ENCODE measurements around the gene YES1. TPM values are rescaled to one million over a fixed set of nuclear protein-coding genes. Genes with fewer than 3 reads are reported as not detected.
"Not testable (repeated sequence)": the region's sequence is repeated elsewhere in the genome, so short reads cannot be mapped to it uniquely, and the experiment has no call there.

YES1 gene
- total and polyA plus RNA-seq, 4 donors: 12.5 to 57.6 (median 21.9) TPM

- TF ChIP-seq REST (IDR thresholded peaks at IDR 0.05): no peak
- TF ChIP-seq FOXA1 (IDR thresholded peaks at IDR 0.05): no peak
- TF ChIP-seq FOXA2 (IDR thresholded peaks at IDR 0.05): no peak
- no peak for TF ChIP-seq YY1 (IDR thresholded peaks at IDR 0.05)
- TF ChIP-seq HNF4A (conservative IDR thresholded peaks at IDR 0.05): no peak
- TF ChIP-seq SP1 (IDR thresholded peaks at IDR 0.05): no peak
- TF ChIP-seq HNF4G (IDR thresholded peaks at IDR 0.05): no peak
These were observed 45.5 kb downstream of the YES1 start (continued) for GRCh38 chr18:766550-766860.

- no peak for DNase-seq (ENCODE audit: low spot score)
- Histone ChIP-seq H3K4me1 (ENCODE audit: control insufficient read depth in 4 of 4, insufficient read depth in 4 of 4, low read length in 3 of 4) (peaks cover 0 to 4% (median 3%) of the 10 kb centered on the region in 4 donors), H3K9ac (ENCODE audit: low read depth in 1 of 2, low read length in 2 of 2) (no peak overlapping the region), H3K9me3 (ENCODE audit: control insufficient read depth in 4 of 4, low read length in 3 of 4) (no peaks in the 10 kb centered on the region), H3K27me3 (ENCODE audit: control insufficient read depth in 4 of 4, insufficient read depth in 4 of 4, low read length in 3 of 4) (no peaks in the 10 kb centered on the region), H3K4me3 (ENCODE audit: low read depth in 1 of 3, low read length in 3 of 3) (no peak overlapping the region), H3K36me3 (ENCODE audit: control insufficient read depth in 4 of 4, insufficient read depth in 3 of 4, low read depth in 1 of 4, low read length in 3 of 4) (no peaks in the 10 kb centered on the region), H3K27ac (ENCODE audit: low read depth in 1 of 2, low read length in 2 of 2) (no peak overlapping the region)
- 66% methylated on average over 7 of the region's 7 CpGs for WGBS
- no peak for TF ChIP-seq FOXA2 (IDR thresholded peaks at IDR 0.05)
- TF ChIP-seq HNF4A (conservative IDR thresholded peaks at IDR 0.05): peak in 1 of 2 donors; percentile 6
These were observed 46.1 kb downstream of the YES1 start for GRCh38 chr18:765764-766549.

GRCh38 chr18:759864-760263 lies 52.2 kb downstream of the YES1 start:
- H3K4me3 ChIP-seq (ENCODE audit: low read depth in 1 of 3, low read length in 3 of 3); H3K9ac ChIP-seq (ENCODE audit: low read depth in 1 of 2, low read length in 2 of 2); DNase-seq (ENCODE audit: low spot score); H3K36me3 ChIP-seq (ENCODE audit: control insufficient read depth in 4 of 4, insufficient read depth in 3 of 4, low read depth in 1 of 4, low read length in 3 of 4); H3K9me3 ChIP-seq (ENCODE audit: control insufficient read depth in 4 of 4, low read length in 3 of 4); H3K4me1 ChIP-seq (ENCODE audit: control insufficient read depth in 4 of 4, insufficient read depth in 4 of 4, low read length in 3 of 4); H3K27me3 ChIP-seq (ENCODE audit: control insufficient read depth in 4 of 4, insufficient read depth in 4 of 4, low read length in 3 of 4); H3K27ac ChIP-seq (ENCODE audit: low read depth in 1 of 2, low read length in 2 of 2): not testable (repeated sequence)
- over 99% methylated on average over 2 of the region's 4 CpGs for WGBS

- 69% methylated on average over 2 of the region's 2 CpGs for WGBS
- Histone ChIP-seq H3K27me3 (ENCODE audit: control insufficient read depth in 4 of 4, insufficient read depth in 4 of 4, low read length in 3 of 4) (no peaks in the 10 kb centered on the region), H3K27ac (ENCODE audit: low read depth in 1 of 2, low read length in 2 of 2) (no peak overlapping the region), H3K9me3 (ENCODE audit: control insufficient read depth in 4 of 4, low read length in 3 of 4) (no peaks in the 10 kb centered on the region), H3K36me3 (ENCODE audit: control insufficient read depth in 4 of 4, insufficient read depth in 3 of 4, low read depth in 1 of 4, low read length in 3 of 4) (peaks cover 0 to 6% (median 5%) of the 10 kb centered on the region in 4 donors), H3K4me3 (ENCODE audit: low read depth in 1 of 3, low read length in 3 of 3) (no peak overlapping the region), H3K4me1 (ENCODE audit: control insufficient read depth in 4 of 4, insufficient read depth in 4 of 4, low read length in 3 of 4) (no peaks in the 10 kb centered on the region), H3K9ac (ENCODE audit: low read depth in 1 of 2, low read length in 2 of 2) (no peak overlapping the region)
- TF ChIP-seq TAF1 (conservative IDR thresholded peaks at IDR 0.05) (no peak), ZBTB33 (IDR thresholded peaks at IDR 0.05) (no peak), REST (IDR thresholded peaks at IDR 0.05) (no peak), FOXA1 (IDR thresholded peaks at IDR 0.05) (no peak), YY1 (IDR thresholded peaks at IDR 0.05) (no peak), SP1 (IDR thresholded peaks at IDR 0.05) (no peak), HNF4A (conservative IDR thresholded peaks at IDR 0.05) (no peak), EGR1 (IDR thresholded peaks at IDR 0.05; ENCODE audit: low read depth in 2 of 2) (no peak), FOXA2 (IDR thresholded peaks at IDR 0.05) (no peak), RAD21 (IDR thresholded peaks at IDR 0.05) (no peak), JUND (IDR thresholded peaks at IDR 0.05) (no peak)
- DNase-seq (ENCODE audit: low spot score): no peak
These were observed 56.5 kb downstream of the YES1 start for GRCh38 chr18:755506-755905.

All from liver (tissue), 9 donors.